SH-SY5Y (cell line): ENCODE data around the gene ACVR1.

Experiments used
- GATA2 ChIP-seq: IDR thresholded peaks from 2 replicates; pipeline ENCODE4 v1.6.1; 2011; ENCODE audit warnings: mild to moderate bottlenecking, low read depth, low read length
- GATA3 ChIP-seq: IDR thresholded peaks from 2 replicates; pipeline ENCODE4 v1.6.1; 2011; ENCODE audit warnings: low read depth, mild to moderate bottlenecking, low read length, moderate library complexity

DNA sequence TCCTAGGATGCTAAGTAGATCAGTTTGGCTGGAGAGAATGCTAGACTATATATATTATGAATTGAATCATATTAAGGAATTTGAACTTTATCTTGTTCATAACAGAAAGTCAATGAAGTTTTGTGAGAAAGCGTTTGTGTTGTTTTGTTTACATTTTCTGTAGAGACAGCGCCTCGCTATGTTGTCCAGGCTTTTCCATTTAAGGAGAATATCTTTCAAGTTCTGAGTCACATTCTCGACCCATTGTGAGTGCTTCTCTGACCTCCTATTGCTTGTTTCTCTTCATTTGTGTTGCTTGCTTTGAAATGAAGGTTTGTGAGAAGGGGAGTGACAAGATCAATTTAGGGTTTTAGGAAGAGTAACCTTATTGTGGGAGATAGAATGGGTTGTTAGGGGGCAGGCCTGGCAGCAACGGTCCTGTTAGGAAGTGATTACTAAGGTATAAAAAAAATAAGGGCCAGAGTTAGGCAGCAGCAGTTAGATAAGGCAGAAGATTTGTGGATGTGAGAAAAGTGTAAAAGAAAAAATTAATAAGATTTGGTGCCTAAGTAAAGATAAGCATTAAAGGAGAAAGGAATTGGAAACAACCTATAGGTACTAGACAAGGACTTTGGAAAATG lies 47.6 kb upstream of the ACVR1 start:
- TF ChIP-seq GATA3 (no peak), GATA2 (no peak)
